ENCODE results near the gene NEDD4L.
"Not testable (repeated sequence)": the region's sequence is repeated elsewhere in the genome, so short reads cannot be mapped to it uniquely, and the experiment has no call there.

The NEDD4L gene

DNA sequence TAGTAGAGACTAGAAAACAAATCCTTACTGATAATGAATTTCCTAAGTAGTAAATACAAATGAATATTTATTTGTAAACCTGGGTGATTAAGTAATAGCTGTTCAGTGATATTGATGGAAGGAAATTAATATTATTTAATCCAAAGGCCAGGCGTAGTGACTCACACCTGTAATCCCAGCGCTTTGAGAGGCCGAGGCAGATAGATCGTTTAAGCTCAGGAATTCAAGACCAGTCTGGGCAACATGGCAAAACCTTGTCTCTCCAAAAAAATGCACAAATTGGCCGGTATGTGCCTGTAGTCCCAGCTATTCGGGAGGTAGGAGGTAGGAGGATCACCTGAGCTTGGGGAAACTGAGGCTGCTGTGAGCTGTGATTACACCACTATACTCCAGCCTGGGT, 228.2 kb downstream of the NEDD4L start:
- no peak for DNase-seq

DNA sequence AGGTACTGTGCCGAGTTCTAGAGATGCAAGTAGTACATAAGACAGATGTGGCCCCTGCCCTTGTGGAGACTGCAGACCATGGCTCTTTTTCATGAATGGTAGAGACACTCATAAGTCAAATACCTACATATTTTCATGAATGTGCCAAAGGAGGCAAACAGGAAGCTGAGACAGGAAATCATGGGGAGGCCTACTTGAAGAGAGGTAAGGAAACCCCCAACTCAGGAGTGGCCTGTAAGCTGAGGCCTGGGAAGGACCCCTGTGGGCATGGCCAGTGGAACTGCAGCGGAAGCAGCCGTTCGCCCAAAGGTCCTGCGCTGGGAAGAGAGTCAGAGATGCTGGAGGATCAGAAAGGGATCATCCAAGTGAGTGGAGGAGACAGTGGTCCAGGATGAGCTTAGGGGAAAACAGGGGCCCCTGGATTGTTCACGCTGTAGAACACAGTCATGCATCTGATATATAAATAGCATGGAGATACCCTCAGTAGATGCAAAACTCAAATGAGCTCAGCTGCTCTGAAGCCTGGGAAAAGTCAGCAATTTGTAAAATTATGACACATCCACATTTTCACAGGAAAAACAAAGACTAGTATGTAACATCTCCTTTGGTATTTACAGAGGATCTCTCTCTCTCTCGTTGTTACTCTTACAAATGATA, 228.9 kb downstream of the NEDD4L start:
- no peak for DNase-seq

DNA sequence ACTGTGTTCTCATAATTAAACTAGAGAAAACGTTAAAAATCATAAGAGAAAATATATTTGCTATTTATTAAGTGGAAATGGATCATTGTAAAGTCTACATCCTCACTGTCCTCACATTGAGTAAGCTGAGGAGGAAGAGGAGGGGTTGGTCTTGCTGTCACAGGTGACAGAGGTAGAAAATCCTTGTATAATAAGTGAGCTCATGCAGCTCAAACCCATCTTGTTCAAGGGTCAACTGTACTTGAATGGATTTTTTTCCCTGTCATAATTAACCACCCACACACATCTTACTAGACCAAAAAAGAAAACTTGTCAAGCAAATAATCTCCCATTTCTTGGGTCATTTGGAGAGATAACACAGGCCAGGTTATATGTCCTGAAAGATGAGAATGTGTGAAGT, 231.2 kb downstream of the NEDD4L start:
- DNase-seq, result no peak

DNA sequence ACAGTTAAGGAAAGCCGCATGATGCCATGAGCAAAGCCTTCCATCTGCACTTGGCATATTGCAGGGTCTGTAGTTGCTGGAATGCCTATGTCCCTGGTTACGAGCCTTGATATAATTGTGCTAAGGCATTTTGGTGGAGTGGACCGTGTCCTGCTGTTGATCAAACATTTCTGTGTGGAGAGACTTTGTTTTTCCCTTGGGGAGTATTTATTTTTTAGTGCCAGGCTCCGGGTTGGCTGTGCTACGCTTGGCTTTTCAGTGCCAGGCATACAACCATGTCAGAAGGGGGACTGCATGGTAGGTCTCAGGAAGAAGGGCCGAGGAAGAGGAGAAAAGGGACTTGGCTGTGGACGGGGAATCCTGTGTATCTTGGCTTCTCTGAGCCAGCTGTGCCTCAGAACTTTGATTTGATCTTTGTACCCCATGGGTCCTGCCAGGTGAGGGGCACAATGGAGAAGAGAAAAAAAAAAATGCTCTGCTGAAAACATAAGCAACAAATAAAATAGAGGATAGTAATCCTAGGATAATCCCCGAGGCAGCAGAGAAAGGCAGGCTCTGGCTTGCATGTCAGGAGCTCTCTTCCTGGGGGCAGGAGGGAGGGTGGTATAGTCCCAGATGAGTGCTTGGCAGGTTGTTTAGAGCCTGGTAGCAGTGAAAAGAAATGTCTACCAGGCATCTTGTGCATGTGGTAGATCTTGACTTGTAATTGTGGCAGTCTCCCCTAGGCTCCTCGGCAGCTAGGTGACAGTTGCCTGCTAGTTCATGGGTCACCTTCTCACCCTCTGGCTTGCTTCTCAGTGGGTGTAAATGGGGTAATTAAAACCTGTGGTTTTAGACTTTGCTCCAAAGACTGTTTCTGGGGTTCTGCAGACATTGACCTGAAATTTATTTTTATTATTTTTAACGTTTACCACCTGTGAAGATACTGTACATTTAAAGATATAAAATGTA, 233.0 kb downstream of the NEDD4L start:
- no peak for DNase-seq

DNA sequence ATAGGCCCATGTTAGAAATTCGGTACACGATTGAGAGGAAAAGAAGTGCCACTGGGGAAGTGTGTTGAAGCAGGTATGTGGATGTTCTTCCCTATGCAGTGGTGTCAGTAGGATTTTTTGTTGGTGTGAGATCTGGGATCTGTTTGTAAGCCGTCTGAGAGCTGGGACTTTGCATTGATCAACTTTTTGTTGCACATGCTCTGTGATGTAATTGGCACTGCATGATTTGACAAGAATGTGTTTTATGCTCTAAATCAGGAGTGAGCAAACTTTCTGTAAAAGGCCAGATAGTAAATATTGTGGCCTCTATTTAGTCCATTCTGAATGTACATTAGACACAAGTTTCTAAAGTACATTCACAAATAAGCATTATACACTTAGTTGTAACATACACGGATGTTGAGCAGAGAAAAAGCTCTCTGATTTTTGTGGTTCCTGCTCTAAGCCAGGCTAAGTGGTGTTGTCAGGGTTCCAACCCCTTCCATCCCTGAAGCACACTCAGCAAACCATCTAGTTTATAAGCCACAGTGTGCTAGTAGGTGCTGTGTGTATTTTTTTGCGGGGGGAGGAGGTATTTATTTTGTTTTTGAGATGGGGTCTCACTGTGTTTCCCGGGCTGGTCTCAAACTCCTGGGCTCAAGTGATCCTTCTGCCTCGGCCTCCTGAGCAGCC, 235.6 kb downstream of the NEDD4L start:
- no peak for DNase-seq

DNA sequence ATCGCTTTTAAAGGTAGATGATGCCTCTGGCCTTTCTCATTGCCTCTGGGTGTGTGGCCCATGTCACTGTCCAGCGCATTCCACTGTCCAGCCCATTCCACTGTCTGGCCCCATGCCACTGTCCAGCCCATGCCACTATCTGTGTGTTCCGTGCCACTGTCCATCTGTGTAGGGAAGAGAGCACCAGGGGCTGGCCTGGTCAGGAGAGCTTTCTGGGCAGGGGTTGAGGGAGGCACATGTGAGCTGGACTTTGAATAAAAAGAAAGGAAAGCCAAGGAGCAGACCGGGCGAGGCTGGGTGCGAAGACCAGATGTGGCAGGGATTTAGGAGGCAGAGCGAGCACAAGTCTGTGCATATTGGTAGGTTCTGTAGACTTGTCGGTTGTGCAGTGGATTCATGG, 236.2 kb downstream of the NEDD4L start:
- DNase-seq, result no peak

DNA sequence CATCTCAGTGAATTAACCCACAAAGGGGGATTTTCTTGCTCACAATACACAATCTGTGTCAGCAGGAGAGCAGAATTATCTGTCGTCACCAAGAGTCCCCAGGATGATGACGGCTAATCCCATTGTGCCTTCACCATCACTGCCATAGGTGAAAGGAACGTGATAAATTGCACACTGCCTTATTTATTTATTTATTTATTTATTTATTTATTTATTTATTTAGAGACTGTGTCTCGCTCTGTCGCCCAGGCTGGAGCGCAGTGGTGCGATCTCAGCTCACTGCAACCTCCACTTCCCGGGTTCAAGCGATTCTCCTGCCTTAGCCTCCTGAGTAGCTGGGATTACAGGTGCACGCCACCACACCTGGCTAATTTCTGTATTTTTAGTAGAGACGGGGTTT, 238.8 kb downstream of the NEDD4L start:
- not testable (repeated sequence) for DNase-seq

DNA sequence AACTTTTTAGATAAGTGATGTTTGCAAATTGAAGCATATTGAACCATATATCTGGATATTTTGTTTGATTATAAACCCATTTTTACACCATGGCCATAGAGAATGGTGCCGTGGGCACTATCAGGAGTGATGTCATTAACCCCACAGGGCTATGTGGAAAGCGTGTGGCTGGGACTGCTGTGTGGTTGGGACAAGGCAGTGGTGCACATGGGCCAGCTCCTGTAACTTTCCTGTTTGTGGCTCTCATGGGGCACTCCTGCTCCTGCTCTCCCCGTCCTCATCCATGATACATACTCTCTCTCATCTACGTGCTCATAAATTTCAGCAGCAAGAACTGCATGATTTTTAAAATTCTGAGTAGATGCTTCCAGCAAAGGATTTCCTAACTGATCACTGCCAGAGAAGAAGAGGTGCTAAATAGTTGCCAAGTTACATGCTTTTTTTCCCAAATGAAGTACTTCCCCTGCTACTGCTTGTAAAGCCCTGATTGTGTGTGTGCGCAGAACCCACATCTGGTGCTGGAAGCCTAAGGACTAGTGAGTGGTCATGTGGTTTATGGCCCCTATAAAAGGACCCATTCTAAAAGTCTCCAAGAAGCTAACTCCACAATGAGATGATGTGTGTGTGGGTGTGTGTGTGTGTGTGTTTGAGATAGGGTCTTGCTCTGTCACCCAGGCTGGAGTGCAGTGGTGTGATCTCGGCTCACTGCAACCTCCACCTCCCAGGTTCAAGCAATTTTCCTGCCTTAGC, 240.8 kb downstream of the NEDD4L start:
- no peak for DNase-seq

DNA sequence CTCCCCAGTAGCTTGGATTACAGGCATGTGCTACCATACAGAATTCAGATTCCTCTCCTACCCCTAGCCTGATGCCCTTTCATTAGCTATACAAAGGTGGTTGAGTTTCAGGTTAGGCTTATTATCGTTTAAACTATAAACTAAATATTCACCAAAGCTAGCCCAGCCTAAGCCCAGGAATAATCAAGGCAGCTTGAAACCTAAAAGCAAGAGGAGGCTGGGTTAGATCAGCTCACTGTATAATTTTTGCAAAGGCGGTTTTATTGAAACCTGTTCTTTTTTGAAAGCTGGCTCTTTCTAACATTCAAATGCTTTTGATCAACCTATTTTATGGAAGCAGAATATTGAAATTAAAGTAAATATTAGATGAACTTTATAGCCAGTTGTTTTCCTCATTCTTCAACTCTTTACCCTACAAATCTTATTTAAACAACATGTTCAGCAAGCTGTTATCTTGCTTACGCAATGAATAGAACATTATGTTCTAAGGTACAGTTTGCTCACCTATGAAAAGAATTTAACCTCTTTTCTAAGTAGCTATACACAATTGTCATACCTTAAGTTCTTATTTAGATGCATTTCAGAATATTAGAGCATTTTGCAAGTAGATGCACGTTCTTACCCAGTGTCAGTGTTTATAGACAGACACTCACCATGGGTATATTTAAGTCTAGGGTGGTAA, 241.6 kb downstream of the NEDD4L start:
- DNase-seq, result no peak

DNA sequence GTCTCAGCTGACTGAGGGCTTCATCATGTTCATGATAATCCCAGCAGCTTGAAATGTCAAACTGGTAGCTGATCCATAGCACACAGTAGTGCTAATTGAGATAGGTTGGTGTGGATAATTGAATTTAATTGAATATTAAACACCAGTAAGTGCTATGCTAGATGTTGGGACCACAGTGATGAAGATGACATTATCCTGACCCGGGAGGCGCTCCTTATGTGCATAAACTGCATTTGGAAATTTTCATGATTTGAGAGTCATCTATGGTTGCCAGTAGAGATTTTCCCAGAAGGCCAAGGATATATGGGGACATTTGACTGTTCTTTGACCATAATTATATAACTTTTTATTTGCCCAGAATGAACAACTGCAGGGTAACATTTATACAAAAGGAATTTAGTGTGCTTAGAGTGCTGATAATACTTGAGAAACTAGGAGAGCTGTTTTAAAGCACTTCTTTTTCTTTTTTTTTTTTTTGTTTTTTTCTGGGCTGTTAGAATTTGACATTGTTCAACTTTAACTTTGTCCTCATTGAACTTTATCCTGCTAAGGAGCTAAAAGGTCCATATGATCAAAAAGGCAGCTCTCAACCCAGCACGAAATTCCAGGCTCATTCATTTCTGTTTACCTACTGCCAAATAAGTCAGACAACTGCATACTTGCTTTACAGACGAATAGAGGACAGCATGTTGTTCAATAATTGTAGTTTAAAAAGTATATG, 242.8 kb downstream of the NEDD4L start:
- DNase-seq, result no peak

DNA sequence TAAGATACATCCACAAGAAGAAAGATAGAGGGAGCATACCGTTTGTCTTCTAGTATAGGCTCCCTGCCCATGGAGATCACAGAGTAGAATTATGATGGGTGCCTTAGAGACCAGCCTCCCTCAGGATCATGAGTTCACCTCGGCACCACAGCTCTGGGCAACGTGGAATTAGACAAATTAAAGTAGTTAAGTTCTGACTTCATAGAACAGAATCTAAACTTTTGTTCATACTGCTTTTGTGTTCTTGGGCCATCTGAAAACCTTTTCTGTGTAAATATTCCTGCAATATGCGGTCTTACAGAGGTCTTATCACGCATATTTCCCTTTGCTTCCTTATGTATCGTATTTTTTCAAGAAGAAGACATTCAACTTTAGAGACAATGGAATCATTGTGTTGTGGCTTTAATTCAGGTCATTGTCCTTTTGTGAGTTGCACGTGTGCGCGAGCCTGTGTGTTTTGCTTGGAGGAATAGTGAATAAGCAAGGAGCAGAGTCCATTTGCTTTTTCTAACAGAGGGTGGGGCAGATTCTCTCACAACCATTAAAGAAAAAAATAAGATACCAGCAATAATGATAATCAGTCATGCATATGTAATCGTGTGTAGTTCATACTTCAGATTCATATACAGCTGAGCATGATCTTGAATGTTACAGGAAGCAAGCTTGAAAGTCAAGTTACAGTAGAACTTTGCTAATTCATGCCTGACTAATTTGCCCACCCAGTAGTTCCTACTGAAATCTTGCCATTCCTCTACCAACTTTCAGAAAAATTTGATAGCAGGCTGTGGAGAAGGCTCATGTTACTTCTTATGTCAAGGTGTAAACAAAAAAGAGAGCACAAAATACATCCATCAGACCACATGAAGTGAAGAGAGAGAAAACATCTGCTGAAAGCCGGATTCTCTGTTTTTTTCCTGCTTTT, 243.6 kb downstream of the NEDD4L start:
- DNase-seq, result no peak

DNA sequence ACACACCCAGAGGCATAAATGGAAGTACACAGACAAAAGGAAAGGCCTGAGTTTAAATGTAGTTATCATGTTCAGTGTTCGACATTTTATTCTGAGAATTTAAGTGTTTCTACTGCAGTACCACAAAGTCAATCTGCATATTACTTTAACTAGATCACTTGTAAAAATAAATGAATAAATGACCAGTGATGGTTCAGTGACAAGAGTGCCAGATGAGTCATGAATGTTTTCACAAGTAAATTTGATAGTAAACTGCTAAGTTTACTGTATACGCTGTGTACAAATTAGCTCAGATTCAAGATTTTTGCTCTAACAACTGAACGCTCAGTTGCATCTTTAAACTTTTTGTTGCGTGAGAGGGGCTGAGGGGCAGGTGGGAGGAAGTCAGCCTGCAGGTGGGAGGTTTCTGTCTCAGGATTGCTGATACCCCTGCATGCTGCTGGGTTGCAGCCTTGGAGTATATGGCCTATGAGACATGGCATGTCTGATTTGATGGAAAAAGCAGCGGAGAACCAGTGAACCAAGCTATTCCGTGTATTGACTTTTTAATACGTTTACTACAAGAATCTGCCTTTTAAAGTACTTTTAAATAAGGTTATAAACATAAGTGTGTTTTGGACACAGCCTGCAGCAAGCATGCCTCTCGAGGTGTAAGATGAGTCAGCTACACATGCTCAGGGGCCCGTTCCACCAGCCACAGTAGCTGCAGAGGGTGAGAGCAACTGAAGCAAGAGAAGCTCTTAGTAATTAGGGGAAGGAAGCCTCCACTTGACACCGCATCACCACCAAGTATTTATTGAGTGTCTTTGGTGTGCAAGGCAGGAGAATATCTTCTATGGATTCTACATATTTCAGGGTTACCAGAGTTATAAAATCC, 245.1 kb downstream of the NEDD4L start:
- DNase-seq, result no peak

DNA sequence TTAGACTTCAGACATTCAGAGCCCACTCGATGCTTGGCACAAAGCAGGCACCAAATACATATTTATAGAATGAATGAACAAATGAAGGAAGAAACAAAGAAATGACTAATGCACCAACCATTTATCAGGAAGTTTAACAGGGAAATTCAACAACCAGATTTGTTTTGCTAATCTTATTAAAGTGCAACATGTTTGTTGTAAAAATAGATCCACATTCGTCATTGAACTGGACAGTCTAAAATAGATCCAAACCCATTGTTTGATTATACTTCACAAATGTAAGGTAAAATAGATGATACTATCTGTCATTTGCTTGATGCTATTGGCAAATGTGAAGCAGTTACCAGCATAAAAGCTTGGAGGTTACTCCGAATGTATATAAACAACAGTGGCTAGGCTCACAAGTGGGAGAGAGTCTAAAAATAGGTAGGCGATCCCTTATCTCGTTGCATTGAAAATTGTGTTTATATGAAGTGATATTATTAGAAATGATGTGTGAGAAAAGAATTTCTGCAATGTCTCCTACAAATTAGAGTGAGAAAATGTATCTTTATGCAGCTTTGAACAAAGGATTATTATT, 246.2 kb downstream of the NEDD4L start:
- no peak for DNase-seq

DNA sequence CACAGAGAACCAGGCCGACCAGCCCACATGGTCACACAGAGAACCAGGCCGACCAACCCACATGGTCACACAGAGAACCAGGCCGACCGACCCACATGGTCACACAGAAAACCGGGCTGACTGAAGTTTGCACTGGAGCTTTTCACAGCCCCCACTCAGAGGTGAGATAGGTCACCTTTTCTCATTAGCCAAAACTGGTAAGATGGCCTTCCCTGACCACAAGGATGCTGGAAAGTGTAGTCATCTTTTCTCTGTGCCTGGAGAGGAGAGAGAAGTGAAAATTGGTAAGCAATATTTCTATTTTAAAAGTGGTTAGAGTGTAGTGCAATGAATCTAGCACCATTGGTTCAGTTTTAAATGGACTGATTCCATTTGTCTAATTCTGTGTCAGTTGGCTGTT, 247.1 kb downstream of the NEDD4L start:
- no peak for DNase-seq

DNA sequence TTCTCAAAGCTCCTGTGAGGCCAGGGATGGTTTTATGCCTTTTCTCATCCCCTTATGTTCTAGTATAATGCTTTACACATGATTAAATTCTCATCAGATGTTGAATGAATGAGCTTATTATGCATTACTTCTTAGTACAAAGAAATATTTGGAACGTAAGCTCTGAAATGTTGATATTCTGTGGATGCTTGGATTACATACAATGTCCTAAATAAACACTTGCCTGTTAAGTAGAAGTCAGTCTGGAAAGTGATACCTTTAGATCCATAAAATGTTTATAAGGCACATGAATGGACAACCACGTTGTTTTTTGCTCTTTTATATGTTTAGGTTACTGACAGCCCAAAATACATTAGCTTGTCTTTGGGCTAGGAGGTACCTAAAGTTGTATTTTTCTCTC, 248.6 kb downstream of the NEDD4L start:
- no peak for DNase-seq

DNA sequence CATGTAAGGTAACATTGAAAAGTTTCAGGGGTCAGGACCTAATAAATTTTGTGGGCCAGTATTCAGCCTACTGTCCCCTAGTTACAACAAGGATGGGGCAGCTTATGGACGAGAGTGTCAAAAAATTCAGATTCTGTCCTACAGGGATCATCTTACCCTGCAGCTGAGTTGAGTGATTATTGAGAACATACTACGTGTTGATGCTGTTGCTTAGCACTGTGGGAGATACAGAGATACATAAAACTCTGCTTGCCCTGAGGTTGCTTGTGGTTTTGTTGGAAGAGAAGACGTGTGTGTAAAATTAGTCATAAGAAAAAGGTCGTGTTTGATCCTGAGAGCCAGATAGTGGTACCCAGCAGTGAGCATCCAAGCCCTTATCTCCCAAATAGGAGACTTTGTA, 253.2 kb downstream of the NEDD4L start:
- no peak for DNase-seq

DNA sequence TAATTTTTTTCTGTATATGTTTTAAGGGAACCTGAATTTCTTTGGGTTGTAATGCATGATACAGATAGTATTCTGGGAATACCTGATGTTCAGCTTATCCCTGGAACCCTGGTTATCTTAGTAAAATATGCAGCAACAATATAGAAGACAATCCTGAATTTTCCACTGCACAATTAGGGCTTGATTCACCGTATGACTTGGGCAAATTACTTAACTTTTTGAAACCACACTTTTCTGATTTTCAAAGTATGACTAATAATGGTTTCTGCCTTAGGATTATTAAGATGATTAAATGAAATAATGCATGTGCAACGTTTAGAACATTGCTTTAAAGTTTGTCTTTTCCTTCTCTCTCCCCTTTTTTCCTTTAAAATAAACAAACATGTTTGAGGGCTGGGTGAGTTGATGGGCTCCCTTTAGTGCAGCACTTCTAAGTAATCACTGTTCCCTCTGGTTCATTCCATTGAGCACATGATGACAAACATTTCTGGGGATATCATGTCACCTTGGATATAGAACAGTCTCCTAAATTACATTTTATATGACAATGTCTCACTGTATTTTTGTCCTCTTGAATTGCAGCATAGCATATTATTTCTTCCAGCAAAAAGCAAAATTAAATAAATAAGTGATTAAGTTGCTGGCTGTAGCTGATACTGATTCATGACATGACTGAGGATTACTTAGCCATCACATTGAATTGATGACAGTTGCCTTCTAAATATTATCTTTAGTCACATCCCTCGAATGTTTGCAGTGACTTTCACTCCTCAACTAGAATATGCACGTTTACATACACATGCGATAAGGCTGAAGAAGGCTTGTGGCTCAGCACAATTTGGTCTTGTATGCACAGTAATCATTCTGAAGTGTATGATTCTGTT, 254.5 kb downstream of the NEDD4L start:
- no peak for DNase-seq

DNA sequence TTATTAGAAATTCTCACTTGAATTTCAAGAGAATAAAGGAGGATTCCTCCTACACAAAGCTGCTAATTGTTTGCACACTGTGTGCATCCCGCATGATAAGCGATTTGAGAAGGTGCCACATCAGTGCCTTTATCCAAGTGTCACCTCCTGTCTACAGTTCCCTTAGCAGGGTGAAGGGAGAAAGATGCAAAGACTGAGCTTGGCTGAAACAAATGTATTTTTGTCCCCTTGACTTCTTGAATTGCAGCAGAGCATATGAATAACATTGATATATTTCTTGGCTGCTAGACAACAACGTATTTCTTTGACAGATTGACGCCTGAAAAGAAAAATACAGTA, 255.1 kb downstream of the NEDD4L start:
- DNase-seq, result no peak

Measured in RPMI8226 (cell line).